IPS DF 19.7 (cell line): ENCODE measurements around the gene METTL26.

Experiments used
- DNase-seq: peaks from one replicate; pipeline ENCODE4 v3.0.0-alpha.2; 2013; ENCODE audit warnings: low read depth, low spot score

Gene METTL26

GRCh38 chr16:636206-637080, at the start of gene METTL26:
Gene METTL26, minus strand, starts transcription at chr16:636305. Its CDS starts 15 bp downstream, at chr16:636290.
- DNase-seq, result no peak

DNA sequence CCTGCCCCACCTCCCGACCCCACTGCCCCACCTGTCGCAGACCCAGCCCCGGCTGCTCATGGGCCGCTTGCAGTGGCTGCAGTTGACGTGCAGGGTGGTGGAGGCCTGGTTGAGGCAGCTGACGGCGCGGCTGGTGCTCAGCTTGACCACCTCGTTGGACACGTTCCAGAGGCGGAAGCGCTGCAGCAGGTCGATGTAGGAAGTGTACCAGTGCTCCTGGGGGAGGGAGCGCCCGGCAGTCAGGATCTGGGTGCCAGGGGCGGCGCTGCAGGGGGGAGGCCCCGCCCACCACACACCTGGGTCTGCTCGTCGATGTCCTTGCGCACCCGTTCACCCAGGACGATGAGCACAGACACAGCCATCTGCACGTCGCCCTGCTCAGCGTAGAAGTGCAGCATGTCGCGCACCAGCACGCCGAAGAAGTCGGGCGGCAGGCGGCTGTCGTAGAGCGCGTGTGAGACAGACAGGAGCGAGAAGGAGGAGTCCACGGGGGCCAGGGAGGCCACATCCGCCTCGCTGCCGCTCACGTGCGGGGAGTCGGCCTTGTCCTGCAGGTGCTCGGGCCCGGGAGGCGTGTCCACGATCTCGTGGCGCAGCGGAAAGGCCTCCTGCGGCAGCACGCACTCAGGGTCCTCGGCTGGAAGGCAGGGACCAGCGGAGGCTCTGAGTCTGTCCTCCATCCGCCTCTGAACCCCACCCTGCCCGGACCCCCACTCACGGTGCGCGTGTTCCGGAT, 49.0 kb upstream of the METTL26 start:
- DNase-seq, result no peak

GRCh38 chr16:684071-684794, 48.1 kb upstream of the METTL26 start, which contains the start of gene JMJD8:
Gene JMJD8, minus strand, starts transcription at chr16:684334. Its CDS starts 15 bp downstream, at chr16:684319.
- DNase-seq, result no peak

DNA sequence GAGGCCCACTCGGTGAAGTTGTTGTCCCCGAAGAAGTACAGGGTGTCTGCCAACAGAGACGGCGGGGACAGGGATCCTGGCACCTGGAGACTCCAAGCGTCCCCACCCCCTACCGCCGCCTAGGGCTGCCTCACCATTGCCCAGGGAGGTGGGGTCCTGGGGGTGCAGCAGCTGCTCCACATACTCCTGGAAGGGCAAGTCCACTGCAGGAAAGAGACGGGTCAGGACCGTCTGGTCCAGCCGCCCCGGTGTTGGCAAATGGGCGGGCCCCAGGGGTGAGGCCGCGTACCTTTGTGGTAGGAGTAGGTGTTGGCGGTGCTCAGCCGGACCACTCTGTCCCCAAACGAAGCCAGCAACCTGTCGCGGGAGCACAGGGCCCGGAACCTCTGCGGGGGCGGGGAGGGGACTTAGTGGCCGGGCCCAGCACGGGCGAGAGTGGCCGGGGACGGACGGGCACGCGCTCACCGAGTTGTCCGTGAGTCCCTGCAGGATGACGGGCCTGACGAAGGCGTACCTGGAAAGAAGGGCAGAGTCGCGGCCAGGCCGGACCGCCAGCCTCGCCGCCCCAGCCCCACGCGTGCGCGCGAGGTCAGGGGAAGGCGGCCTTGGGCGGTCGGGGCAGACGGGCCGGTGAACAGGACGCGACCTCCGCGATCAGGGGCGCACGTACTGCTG, 47.4 kb upstream of the METTL26 start:
- DNase-seq, result no peak

DNA sequence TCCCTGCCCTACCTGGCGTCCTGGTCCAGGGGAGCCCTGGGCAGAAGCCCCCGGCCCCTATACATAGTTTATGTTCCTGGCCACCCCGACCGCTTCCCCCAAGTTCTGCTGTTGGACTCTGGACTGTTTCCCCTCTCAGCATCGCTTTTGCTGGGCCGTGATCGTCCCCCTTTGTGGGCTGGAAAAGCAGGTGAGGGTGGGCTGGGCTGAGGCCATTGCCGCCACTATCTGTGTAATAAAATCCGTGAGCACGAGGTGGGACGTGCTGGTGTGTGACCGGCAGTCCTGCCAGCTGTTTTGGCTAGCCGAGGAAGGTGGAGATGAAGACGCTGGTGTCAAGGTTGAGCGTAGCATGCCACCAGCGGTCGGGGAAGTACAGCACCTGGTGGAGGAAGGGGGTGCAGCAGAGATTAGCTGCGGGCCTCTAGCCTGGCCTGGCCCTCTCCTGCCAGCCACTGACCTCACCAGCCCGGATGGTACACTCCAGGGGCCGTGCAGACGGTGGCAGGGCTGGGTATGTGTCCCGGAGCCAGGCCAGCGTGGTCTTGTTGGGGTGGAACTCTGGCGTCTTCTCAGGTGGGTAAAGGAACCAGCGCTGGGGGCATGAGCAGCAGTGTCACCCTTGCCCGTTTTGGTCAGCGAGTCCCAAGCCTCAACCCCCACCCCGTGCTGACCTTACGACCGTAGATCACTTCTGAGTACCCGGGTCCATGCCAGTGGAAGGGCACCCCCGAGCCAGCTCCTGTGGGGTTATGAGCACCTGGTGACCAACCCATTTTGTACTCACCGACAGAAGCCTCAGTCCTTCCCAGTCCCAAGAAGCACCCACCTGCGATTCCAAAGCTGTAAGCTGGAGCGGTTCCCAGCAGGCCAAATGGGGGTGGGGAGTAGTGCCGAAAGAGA, 46.6 kb upstream of the METTL26 start:
- DNase-seq, result no peak

- DNase-seq, result no peak
Observed at GRCh38 chr16:681746-682427, 45.8 kb upstream of the METTL26 start.

DNA sequence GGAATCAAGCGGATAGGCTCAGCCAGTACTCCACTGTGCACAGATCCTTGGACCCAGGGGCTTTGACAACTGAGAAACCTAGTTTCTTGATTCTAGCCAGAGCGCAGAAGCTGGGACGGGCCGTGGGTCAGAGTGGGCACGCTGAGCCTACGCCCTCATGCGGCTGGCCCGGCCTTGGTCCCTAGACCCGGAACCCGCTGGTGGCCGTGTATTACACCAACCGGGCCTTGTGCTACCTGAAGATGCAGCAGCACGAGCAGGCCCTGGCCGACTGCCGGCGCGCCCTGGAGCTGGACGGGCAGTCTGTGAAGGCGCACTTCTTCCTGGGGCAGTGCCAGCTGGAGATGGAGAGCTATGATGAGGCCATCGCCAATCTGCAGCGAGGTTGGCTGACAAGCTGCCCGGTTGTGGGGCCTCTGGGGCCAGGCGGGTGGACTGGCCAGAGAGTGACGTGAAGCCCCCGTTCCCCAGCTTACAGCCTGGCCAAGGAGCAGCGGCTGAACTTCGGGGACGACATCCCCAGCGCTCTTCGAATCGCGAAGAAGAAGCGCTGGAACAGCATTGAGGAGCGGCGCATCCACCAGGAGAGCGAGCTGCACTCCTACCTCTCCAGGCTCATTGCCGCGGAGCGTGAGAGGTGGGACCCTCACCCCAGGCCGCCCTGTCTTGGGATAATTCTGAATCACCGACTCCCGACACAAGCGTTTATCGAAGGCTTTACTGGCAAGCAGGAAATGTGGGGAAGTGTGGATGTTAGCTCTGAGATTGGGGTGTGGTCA, 45.1 kb upstream of the METTL26 start:
- DNase-seq, result no peak

DNA sequence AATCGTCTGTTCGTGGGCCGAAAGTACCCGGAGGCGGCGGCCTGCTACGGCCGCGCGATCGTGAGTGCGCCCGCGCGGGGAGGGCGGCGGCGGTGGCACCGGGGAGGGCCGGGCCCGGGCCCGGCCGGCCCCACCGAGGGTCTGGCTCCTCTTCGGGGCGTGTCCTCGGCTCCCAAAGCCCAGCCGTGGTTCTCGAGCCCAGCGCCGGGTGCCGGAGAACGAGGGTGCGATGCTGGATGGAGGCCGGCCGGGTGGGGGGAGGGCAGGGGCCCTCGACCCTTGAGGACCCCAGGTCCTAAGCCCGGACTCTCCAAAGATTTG, 44.5 kb upstream of the METTL26 start:
- no peak for DNase-seq

DNA sequence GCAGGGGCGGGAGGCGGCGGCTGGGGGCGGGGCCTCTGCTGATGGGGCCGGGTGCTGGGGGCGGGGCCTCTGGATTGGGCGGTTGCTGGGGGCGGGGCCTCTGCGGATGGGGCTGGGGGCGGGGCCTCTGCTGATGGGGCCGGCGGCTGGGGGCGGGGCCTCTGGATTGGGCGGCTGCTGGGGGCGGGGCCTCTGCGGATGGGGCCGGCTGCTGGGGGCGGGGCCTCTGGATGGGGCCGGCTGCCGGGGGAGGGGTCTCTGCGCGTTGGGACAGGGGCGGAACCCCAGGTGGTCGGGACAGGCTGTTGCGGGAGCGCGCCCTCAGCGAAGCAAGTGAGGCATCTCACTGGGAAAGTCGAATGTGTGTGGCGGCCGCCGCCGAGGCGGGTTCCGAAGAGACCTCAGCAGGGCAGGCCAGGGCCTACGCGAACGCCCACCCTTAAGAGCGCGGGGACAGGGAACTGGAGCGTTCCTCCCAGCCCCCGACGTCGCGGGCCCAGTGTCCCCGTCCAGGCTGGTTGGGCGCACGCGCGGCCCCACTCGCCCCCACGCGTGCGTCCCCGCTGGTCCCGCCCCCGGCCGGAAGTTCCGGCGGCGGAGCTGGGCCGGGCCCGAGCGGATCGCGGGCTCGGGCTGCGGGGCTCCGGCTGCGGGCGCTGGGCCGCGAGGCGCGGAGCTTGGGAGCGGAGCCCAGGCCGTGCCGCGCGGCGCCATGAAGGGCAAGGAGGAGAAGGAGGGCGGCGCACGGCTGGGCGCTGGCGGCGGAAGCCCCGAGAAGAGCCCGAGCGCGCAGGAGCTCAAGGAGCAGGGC, 43.9 kb upstream of the METTL26 start, which contains the start of gene STUB1:
Gene STUB1, plus strand, starts transcription at position 597 of the 811 bp plus-strand sequence. Its CDS starts 116 bp downstream, at position 713.
- DNase-seq, result no peak

GRCh38 chr16:678858-679813, 43.0 kb upstream of the METTL26 start:
- DNase-seq, result no peak

DNA sequence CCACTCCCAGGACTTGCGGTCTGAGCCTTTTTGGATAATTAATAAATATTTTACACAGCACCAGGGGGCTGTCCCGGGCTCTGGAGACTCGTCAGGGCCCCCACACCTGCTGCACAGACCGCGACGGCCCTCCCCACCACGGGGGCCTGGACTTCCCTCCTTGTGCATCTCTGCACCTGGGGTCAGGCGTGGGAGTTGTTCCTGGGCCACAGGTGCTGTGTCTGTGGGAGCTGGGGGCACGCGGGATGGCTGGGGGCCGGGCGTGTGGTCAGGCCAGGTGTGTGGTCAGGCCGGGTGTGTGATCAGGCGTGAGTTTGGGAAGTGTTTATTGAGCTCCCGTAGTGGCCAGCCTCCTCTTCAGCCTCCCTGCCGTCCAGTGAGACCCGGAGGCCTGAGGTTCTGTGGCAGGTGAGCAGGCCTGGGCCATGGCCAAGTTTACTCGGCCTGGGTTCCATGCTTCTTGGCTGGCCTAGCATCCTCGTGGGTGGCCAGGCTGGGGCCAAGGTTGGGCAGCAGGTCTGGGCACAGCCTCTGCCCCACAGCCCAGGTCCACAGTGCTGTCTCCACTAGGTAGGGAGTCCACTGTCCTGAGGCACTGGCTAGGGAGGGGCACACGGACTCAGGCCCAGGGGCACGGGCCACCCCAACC, 42.2 kb upstream of the METTL26 start:
- no peak for DNase-seq

GRCh38 chr16:677316-678190, 41.4 kb upstream of the METTL26 start:
- no peak for DNase-seq

DNA sequence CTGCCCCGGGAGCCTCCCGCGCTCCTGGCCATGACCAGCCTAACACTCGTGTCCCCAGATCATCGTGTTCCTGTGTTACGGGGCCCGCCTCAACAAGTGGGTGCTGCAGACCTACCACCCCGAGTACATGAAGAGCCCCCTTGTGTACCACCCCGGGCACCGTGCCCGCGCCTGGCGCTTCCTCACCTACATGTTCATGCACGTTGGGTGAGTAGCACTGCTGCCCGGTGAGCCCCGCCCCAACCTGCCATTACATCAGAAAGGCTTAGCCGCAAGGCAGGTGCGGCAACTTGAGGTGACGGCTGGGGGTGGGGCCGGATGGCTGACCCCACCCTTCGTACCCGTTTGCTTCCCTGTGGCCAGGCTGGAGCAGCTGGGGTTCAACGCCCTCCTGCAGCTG, 40.8 kb upstream of the METTL26 start:
- DNase-seq, result no peak

- DNase-seq, result no peak
Observed at GRCh38 chr16:676565-676902, 40.4 kb upstream of the METTL26 start.

- DNase-seq, result no peak
Observed at GRCh38 chr16:675884-676564, 39.9 kb upstream of the METTL26 start.
